ENCODE data around the gene ASPDH. TPM values are rescaled to one million over a fixed set of nuclear protein-coding genes. Genes with fewer than 3 reads are reported as not detected.
A peak's percentile ranks its signal among the peaks of the same experiment; 100 is the strongest.

ASPDH gene
- total RNA-seq, 1 experiment from 2014 or later, result not detected

DNA sequence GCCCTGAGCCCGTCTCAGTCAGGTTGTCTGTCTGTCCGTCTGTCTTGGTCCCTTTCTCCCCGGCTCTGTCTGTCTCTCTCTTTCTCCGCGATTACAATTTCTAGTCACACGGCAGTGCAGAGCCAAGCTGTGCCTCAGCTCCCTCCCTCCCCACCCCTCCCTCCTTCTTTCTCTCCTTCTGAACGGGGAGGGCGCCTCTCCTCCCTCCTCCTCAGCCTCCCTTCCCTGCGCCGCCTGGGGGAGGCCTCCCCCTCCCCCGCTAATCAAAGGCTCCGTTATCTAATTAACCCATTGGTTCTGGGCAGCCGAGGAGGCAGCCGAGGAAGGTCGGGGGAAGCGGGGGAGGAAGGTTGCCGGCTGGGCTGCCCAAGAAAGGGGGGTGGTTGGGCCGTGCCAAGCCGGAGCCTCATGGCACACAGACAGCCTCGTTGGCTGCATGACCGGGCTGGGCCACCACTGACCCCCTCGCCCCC lies 38.0 kb upstream of the ASPDH start:
- H3K27me3 ChIP-seq (ENCODE audit: insufficient read depth, low read length), result no peaks in the 10 kb centered on the region; the same call in 1 of the 2 replicates
- no peak overlapping the region; a peak in 1 of 7 replicates for H3K27ac Mint-ChIP-seq

More for the DNA sequence above, 38.0 kb upstream of the ASPDH start:
- Histone ChIP-seq H3K14ac (ENCODE audit: insufficient read depth, low read length) (no peak overlapping the region), H3K4me2 (ENCODE audit: insufficient read depth, insufficient read length, low read length) (peak overlapping the region; percentile 74), H2BK15ac (ENCODE audit: low read depth, low read length) (no peak overlapping the region), H3T11ph (ENCODE audit: low read length) (no peak overlapping the region), H2AK5ac (ENCODE audit: insufficient read length, low read length) (no peak overlapping the region), H2BK12ac (ENCODE audit: insufficient read length, low read depth, low read length) (no peak overlapping the region), H3K9ac (ENCODE audit: extremely low read depth, insufficient read length, low read length) (no peak overlapping the region), H3K79me2 (ENCODE audit: insufficient read depth, low read length) (no peaks in the 10 kb centered on the region), H4K20me1 (ENCODE audit: control insufficient read depth, insufficient read depth, insufficient read length) (no peaks in the 10 kb centered on the region), H4K8ac (replicated peaks; ENCODE audit: insufficient read length, low read depth, low read length) (no peak overlapping the region), H4K5ac (ENCODE audit: insufficient read length, low read depth, low read length) (no peak overlapping the region), H3K56ac (ENCODE audit: insufficient read length, low read depth, low read length) (no peak overlapping the region), H3K4me1 (ENCODE audit: insufficient read depth, low read length) (no peaks in the 10 kb centered on the region), H4K91ac (ENCODE audit: insufficient read length, low read depth, low read length) (no peak overlapping the region), H3K79me1 (ENCODE audit: insufficient read depth, low read depth, low read length, poor library complexity, severe bottlenecking) (no peaks in the 10 kb centered on the region), H2BK20ac (ENCODE audit: low read depth, low read length, poor library complexity, severe bottlenecking) (no peak overlapping the region), H2BK5ac (ENCODE audit: insufficient read length, low read length) (no peak overlapping the region), H3K4ac (ENCODE audit: low read depth, low read length) (no peak overlapping the region), H3K27ac (ENCODE audit: insufficient read length, low read depth, low read length) (no peak overlapping the region), H3K18ac (ENCODE audit: insufficient read length, low read depth, low read length) (no peak overlapping the region), H3K23ac (ENCODE audit: insufficient read length, low read depth, low read length) (no peak overlapping the region), H3K9me3 (ENCODE audit: control insufficient read depth, low read depth, low read length) (no peaks in the 10 kb centered on the region), H2BK120ac (ENCODE audit: low read depth, low read length, poor library complexity, severe bottlenecking) (no peak overlapping the region), H3K23me2 (ENCODE audit: insufficient read length, low read depth, low read length, poor library complexity, severe bottlenecking) (peaks cover 12% of the 10 kb centered on the region), H2AFZ (ENCODE audit: low read length) (no peak overlapping the region)
- peaks cover 76% of the 10 kb centered on the region for H3K27me3 Mint-ChIP-seq (ENCODE audit: low read depth)
- H3K36me3 Mint-ChIP-seq (ENCODE audit: insufficient read depth in 1 of 3, low read depth in 3 of 3), result peaks cover 0 to 5% (median 0%) of the 10 kb centered on the region in 3 experiments; a peak in 1 of 7 replicates
- DNase-seq, result no peak
- no CpG with 5 or more reads among the region's 22 CpGs for WGBS (ENCODE audit: extremely low coverage, insufficient read length, low lambda C conversion rate)
- peaks cover 15 to 48% of the 10 kb centered on the region in 2 experiments for H3K4me1 Mint-ChIP-seq
- TF ChIP-seq, protein P1, sequence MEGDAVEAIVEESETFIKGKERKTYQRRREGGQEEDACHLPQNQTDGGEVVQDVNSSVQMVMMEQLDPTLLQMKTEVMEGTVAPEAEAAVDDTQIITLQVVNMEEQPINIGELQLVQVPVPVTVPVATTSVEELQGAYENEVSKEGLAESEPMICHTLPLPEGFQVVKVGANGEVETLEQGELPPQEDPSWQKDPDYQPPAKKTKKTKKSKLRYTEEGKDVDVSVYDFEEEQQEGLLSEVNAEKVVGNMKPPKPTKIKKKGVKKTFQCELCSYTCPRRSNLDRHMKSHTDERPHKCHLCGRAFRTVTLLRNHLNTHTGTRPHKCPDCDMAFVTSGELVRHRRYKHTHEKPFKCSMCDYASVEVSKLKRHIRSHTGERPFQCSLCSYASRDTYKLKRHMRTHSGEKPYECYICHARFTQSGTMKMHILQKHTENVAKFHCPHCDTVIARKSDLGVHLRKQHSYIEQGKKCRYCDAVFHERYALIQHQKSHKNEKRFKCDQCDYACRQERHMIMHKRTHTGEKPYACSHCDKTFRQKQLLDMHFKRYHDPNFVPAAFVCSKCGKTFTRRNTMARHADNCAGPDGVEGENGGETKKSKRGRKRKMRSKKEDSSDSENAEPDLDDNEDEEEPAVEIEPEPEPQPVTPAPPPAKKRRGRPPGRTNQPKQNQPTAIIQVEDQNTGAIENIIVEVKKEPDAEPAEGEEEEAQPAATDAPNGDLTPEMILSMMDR (conservative IDR thresholded peaks at IDR 0.05), result no peak
- H3K9me3 Mint-ChIP-seq, result no peaks in the 10 kb centered on the region; a peak in 1 of 5 replicates
- H3K4me3 Mint-ChIP-seq, result peak overlapping the region; percentile 67 to 95
